Natural killer cell (primary cell): Measurements from ENCODE around the gene SULT1A2. TPM values are rescaled to one million over a fixed set of nuclear protein-coding genes. Genes with fewer than 3 reads are reported as not detected.
"Not testable (repeated sequence)": the region's sequence is repeated elsewhere in the genome, so short reads cannot be mapped to it uniquely, and the experiment has no call there.

Experiments used
- ATAC-seq, 3 donors: fragments of 150-1000 bp in 2 of 3; fragments of 200-7000 bp in 1 of 3; cut with Tn5 transposase; 1 replicate in 1 of 3; 2 replicates in 2 of 3; pipeline ENCODE4 v1.10.0; 2021; ENCODE audit warnings: mild to moderate bottlenecking in 2 of 3, moderate library complexity in 2 of 3
- DNase-seq, 2 donors: peaks; one replicate each; pipeline versions ENCODE4 v3.0.0 to v3.0.0-alpha.2; 2013 to 2021; ENCODE audit warnings: mixed read lengths in 1 of 2
- H3K27ac ChIP-seq: one replicate; pipeline ENCODE4 v1.5.1; 2013; ENCODE audit warnings: mild to moderate bottlenecking, low read length
- H3K27me3 ChIP-seq: one replicate; pipeline ENCODE4 v1.6.1; 2013; ENCODE audit warnings: low read length; ENCODE audit not compliant: control insufficient read depth, insufficient read depth
- H3K36me3 ChIP-seq: one replicate; pipeline ENCODE4 v1.6.1; 2013; ENCODE audit warnings: low read length; ENCODE audit not compliant: control insufficient read depth, insufficient read depth
- H3K4me1 ChIP-seq: one replicate; pipeline ENCODE4 v1.6.1; 2013; ENCODE audit warnings: low read length; ENCODE audit not compliant: control insufficient read depth, insufficient read depth
- H3K4me3 ChIP-seq: one replicate; pipeline ENCODE4 v1.5.1; 2013; ENCODE audit warnings: low read length
- H3K9me3 ChIP-seq: one replicate; pipeline ENCODE4 v1.6.1; 2013; ENCODE audit warnings: low read length; ENCODE audit not compliant: control insufficient read depth, insufficient read depth
- H3K27ac Mint-ChIP-seq, 2 donors: one replicate each; pipeline ENCODE4 v1.8.0; 2022; ENCODE audit warnings: mild to moderate bottlenecking in 2 of 2, mixed read lengths in 2 of 2, moderate library complexity in 1 of 2
- H3K27me3 Mint-ChIP-seq, 2 donors: one replicate each; pipeline ENCODE4 v1.8.0; 2022; ENCODE audit warnings: low read depth in 2 of 2, mixed read lengths in 2 of 2
- H3K36me3 Mint-ChIP-seq: one replicate; pipeline ENCODE4 v1.8.0; 2022; ENCODE audit warnings: mixed read lengths
- H3K4me1 Mint-ChIP-seq, 2 donors: one replicate each; pipeline ENCODE4 v1.8.0; 2022; ENCODE audit warnings: mixed read lengths in 2 of 2
- H3K4me3 Mint-ChIP-seq: one replicate; pipeline ENCODE4 v1.8.0; 2022; ENCODE audit warnings: mild to moderate bottlenecking, moderate library complexity, mixed read lengths
- H3K9me3 Mint-ChIP-seq, 2 donors: one replicate each; pipeline ENCODE4 v1.8.0; 2022; ENCODE audit warnings: mixed read lengths in 2 of 2
- WGBS: methylation state at CpG from one replicate; pipeline ENCODE4 v1.1.7; 2013; ENCODE audit warnings: missing lambda C conversion rate; ENCODE audit not compliant: insufficient coverage; 5-methylcytosine and 5-hydroxymethylcytosine counted together
- intact Hi-C: fragments of 100-400 bp; cut with micrococcal nuclease; formaldehyde crosslinking; loops from one replicate; pipeline ENCODE4 v1.14.2; 2022
- total RNA-seq, 4 donors: library from RNA; stranded (reverse); fragments of 120-200 nt in 1 of 4; gene quantifications; one replicate each; pipeline versions ENCODE4 v1.2.3 to v1.2.4, GENCODE V29; 2013 to 2022
- TF ChIP-seq, protein P1 (sequence below): fragments of 200-600 bp; IDR thresholded peaks from one replicate; pipeline ENCODE4 v1.8.0; 2022; ENCODE audit warnings: antibody characterized with exemption

Gene SULT1A2
- under 1 TPM in 1 of 3 donors, not detected in 2; 0.40 TPM for total RNA-seq
- 0.45 TPM for total RNA-seq (2013)

- Mint-ChIP-seq H3K4me1 (peaks cover 0 to 6% of the 10 kb centered on the region in 2 donors), H3K36me3 (no peaks in the 10 kb centered on the region), H3K9me3 (no peaks in the 10 kb centered on the region), H3K27ac (no peak within 1 kb of the TSS), H3K4me3 (no peak within 1 kb of the TSS), H3K27me3 (no peaks in the 10 kb centered on the region)
- no peak within 1 kb of the TSS for H3K27ac ChIP-seq
- H3K27me3 ChIP-seq: no peaks in the 10 kb centered on the region
- TF ChIP-seq, protein P1, sequence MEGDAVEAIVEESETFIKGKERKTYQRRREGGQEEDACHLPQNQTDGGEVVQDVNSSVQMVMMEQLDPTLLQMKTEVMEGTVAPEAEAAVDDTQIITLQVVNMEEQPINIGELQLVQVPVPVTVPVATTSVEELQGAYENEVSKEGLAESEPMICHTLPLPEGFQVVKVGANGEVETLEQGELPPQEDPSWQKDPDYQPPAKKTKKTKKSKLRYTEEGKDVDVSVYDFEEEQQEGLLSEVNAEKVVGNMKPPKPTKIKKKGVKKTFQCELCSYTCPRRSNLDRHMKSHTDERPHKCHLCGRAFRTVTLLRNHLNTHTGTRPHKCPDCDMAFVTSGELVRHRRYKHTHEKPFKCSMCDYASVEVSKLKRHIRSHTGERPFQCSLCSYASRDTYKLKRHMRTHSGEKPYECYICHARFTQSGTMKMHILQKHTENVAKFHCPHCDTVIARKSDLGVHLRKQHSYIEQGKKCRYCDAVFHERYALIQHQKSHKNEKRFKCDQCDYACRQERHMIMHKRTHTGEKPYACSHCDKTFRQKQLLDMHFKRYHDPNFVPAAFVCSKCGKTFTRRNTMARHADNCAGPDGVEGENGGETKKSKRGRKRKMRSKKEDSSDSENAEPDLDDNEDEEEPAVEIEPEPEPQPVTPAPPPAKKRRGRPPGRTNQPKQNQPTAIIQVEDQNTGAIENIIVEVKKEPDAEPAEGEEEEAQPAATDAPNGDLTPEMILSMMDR: no peak
- 59% methylated on average over 11 of the region's 11 CpGs for WGBS
- peaks cover 8% of the 10 kb centered on the region for H3K4me1 ChIP-seq
- no peak within 1 kb of the TSS for H3K4me3 ChIP-seq
- no peaks in the 10 kb centered on the region for H3K9me3 ChIP-seq
- H3K36me3 ChIP-seq: peaks cover 4% of the 10 kb centered on the region
- ATAC-seq (no peak), DNase-seq (no peak)
- intact Hi-C loops: no loop called here
These were observed at the start of gene SULT1A2 for GRCh38 chr16:28596840-28597691. Gene SULT1A2 (minus strand): TSS chr16:28597050. CDS start chr16:28595930, 1,120 bp downstream.

DNA sequence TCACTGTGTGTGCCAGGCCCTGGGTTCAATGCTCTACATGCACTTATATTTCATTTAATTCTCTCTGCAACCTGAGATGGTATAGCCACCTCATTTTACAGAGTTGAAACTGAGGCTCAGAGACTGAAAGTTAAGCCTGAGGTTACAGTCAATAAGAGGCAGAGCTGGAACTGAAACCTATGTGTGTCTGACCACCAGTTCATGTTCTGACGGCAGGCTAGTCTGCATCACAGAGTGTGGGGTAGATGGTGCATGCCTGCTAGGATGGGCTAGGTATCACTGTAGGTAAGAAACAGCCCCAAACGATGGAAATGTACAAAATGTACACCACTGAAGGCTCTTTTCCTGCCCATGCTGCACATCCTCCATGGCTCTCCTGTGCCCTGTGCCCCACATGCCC is 43.1 kb upstream of the SULT1A2 start:
- H3K36me3 ChIP-seq, H3K4me1 Mint-ChIP-seq, H3K9me3 Mint-ChIP-seq, intact Hi-C loops, H3K27me3 ChIP-seq, H3K27me3 Mint-ChIP-seq, ATAC-seq, H3K9me3 ChIP-seq, H3K27ac ChIP-seq, H3K4me3 ChIP-seq, H3K36me3 Mint-ChIP-seq, DNase-seq, H3K4me3 Mint-ChIP-seq, H3K4me1 ChIP-seq, H3K27ac Mint-ChIP-seq: not testable (repeated sequence)
- 50% methylated on average over 1 of the region's 2 CpGs for WGBS

DNA sequence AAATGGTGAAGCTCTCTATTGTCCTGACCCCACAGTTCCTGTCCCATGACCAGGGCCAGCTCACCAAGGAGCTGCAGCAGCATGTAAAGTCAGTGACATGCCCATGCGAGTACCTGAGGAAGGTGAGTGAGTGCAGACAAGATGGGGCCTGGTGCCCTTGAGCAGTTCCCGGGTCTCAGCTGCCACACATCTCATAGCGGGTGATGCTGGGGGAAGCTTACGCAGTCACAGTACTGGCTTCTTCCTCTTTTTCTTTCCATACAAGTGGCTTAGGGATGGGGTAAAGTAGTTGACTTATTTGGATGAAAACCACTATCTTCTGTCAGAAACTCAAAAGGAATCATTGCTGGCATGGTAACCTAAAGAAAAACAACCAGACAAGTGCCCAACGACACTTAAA is 41.5 kb upstream of the SULT1A2 start:
- H3K27me3 ChIP-seq, H3K4me1 Mint-ChIP-seq, H3K4me1 ChIP-seq, H3K4me3 Mint-ChIP-seq, H3K4me3 ChIP-seq, intact Hi-C loops, H3K9me3 ChIP-seq, H3K27ac ChIP-seq, H3K36me3 Mint-ChIP-seq, H3K9me3 Mint-ChIP-seq, H3K36me3 ChIP-seq, H3K27ac Mint-ChIP-seq, H3K27me3 Mint-ChIP-seq, ATAC-seq, DNase-seq: not testable (repeated sequence)
- WGBS: no CpG with 5 or more reads among the region's 5 CpGs

- H3K4me3 Mint-ChIP-seq, DNase-seq, H3K4me3 ChIP-seq, intact Hi-C loops, H3K36me3 Mint-ChIP-seq, H3K36me3 ChIP-seq, ATAC-seq, H3K4me1 Mint-ChIP-seq, H3K27me3 Mint-ChIP-seq, H3K9me3 Mint-ChIP-seq, H3K27me3 ChIP-seq, H3K4me1 ChIP-seq, H3K27ac ChIP-seq, H3K27ac Mint-ChIP-seq, H3K9me3 ChIP-seq: not testable (repeated sequence)
- no CpG with 5 or more reads among the region's 1 CpG for WGBS
These were observed 40.9 kb upstream of the SULT1A2 start, which contains the start of gene NPIPB8 for GRCh38 chr16:28637765-28638164. Gene NPIPB8 (plus strand): TSS chr16:28638065. CDS start chr16:28638361, 296 bp downstream.

GRCh38 chr16:28636093-28636823 is 39.4 kb upstream of the SULT1A2 start:
- H3K36me3 Mint-ChIP-seq, H3K27me3 Mint-ChIP-seq: not testable (repeated sequence)
- 91% methylated on average over 1 of the region's 5 CpGs for WGBS

DNA sequence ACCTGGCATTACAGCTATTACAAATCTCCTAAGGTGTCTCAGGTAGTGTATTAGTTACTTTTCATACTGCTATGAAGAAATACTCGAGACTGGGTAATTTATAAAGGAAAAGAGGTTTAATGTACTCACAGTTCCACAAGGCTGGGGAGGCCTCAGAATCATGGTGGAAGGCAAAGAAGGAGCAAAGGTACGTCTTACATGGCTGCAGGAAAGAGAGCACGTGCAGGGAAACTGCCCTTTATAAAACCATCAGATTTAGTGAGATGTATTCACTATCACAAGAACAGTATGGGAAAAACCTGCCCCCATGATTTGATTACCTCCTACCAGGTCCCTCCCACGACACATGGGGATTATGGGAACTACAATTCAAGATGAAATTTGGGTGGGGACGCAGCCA is 34.1 kb upstream of the SULT1A2 start:
- H3K36me3 ChIP-seq, DNase-seq, H3K36me3 Mint-ChIP-seq, H3K27ac Mint-ChIP-seq, H3K27me3 Mint-ChIP-seq, ATAC-seq, H3K27ac ChIP-seq, H3K27me3 ChIP-seq, H3K9me3 ChIP-seq, intact Hi-C loops, H3K4me3 Mint-ChIP-seq, H3K4me1 Mint-ChIP-seq, H3K4me1 ChIP-seq, H3K4me3 ChIP-seq, H3K9me3 Mint-ChIP-seq: not testable (repeated sequence)
- WGBS: 85% methylated on average over 3 of the region's 5 CpGs

More at GRCh38 chr16:28636093-28636823, 39.4 kb upstream of the SULT1A2 start:
- ATAC-seq, H3K27me3 ChIP-seq, H3K27ac Mint-ChIP-seq, intact Hi-C loops, H3K36me3 ChIP-seq, H3K9me3 Mint-ChIP-seq, H3K4me1 ChIP-seq, H3K4me3 Mint-ChIP-seq, DNase-seq, H3K4me1 Mint-ChIP-seq, H3K9me3 ChIP-seq, H3K27ac ChIP-seq, H3K4me3 ChIP-seq: not testable (repeated sequence)
